ENCODE measurements around the gene SUOX. TPM values are rescaled to one million over a fixed set of nuclear protein-coding genes. Genes with fewer than 3 reads are reported as not detected.
A peak's percentile ranks its signal among the peaks of the same experiment; 100 is the strongest.

Gene SUOX
- total RNA-seq (10 to 100 TPM; 13.1 to 29.1 (median 19.8) TPM), polyA plus RNA-seq (1 to 10 TPM; 6.0 to 8.1 (median 6.1) TPM)
- long read RNA-seq, donor 1, partial matches to known transcripts: 9 of 18 reads
- long read RNA-seq, donor 1, other reads (novel, unspliced or antisense): 0 of 18 reads
- long read RNA-seq, donor 2, partial matches to known transcripts: 0 of 3 reads
- long read RNA-seq, donor 2, other reads (novel, unspliced or antisense): 0 of 3 reads

GRCh38 chr12:55996715-55997534 lies at the start of gene SUOX:
Gene SUOX (plus strand): TSS chr12:55997276. CDS start chr12:56002222, 4,946 bp downstream.
- intact Hi-C loops (cut with DNase I; ENCODE audit: low total_unique reads): loop anchor here (5.0 kb wide), 1 partner anchor 45 kb away; the partner anchor contains the start of gene RPS26
- peaks cover 0 to 35% (median 23%) of the 10 kb centered on the region in 6 donors for H3K4me1 ChIP-seq
- WGBS, 5 donors: 2 to 6% (median 4%) methylated on average over 27 of the region's 27 CpGs
- H3K27ac ChIP-seq: peak within 1 kb of the TSS in 7 of 8 donors; percentile 65 to 88 (median 85)
- H3K27me3 ChIP-seq (replicated peaks in 1 of 7): no peaks in the 10 kb centered on the region
- peak within 1 kb of the TSS; percentile 28 to 78 (median 52) for H3K4me3 ChIP-seq
- peaks cover 0 to 50% (median 31%) of the 10 kb centered on the region in 6 donors for H3K36me3 ChIP-seq
- DNase-seq: peak; percentile 97
- H3K9me3 ChIP-seq: no peaks in the 10 kb centered on the region
- TF ChIP-seq POLR2A (IDR thresholded peaks at IDR 0.05) (no peak), POLR2AphosphoS5 (IDR thresholded peaks at IDR 0.05) (peak; percentile 85 to 87 (median 87))

- intact Hi-C loops (cut with DNase I; ENCODE audit: low total_unique reads): no loop called here
- Histone ChIP-seq H3K9me3 (no peaks in the 10 kb centered on the region), H3K4me1 (no peaks in the 10 kb centered on the region), H3K36me3 (peaks cover 5 to 55% (median 38%) of the 10 kb centered on the region in 6 donors), H3K4me3 (no peak overlapping the region), H3K27ac (no peak overlapping the region), H3K27me3 (replicated peaks in 1 of 7) (no peaks in the 10 kb centered on the region)
- 88 to 93% (median 89%) methylated on average over 4 of the region's 4 CpGs for WGBS, 5 donors
- peak; percentile 46 to 77 (median 54) for TF ChIP-seq POLR2AphosphoS5 (IDR thresholded peaks at IDR 0.05)
- TF ChIP-seq CTCF (IDR thresholded peaks at IDR 0.05 in 8 of 11, conservative IDR thresholded peaks at IDR 0.05 in 3 of 11): no peak
- TF ChIP-seq POLR2A (IDR thresholded peaks at IDR 0.05): no peak
- no peak for DNase-seq
These were observed 41.7 kb upstream of the SUOX start for GRCh38 chr12:55955344-55955743.

GRCh38 chr12:55955800-55956508 lies 41.1 kb upstream of the SUOX start:
- H3K27ac ChIP-seq: no peak overlapping the region
- 86 to 92% (median 88%) methylated on average over 4 to 6 of the region's 6 CpGs for WGBS, 5 donors
- peaks cover 5 to 49% (median 34%) of the 10 kb centered on the region in 6 donors for H3K36me3 ChIP-seq
- TF ChIP-seq POLR2A (IDR thresholded peaks at IDR 0.05): no peak
- peak in 1 of 11 experiments; percentile 28 for TF ChIP-seq CTCF (IDR thresholded peaks at IDR 0.05 in 8 of 11, conservative IDR thresholded peaks at IDR 0.05 in 3 of 11)
- TF ChIP-seq POLR2AphosphoS5 (IDR thresholded peaks at IDR 0.05): peak in 1 of 3 donors; percentile 56
- intact Hi-C loops (cut with DNase I; ENCODE audit: low total_unique reads): no loop called here
- no peaks in the 10 kb centered on the region for H3K27me3 ChIP-seq (replicated peaks in 1 of 7)
- no peak for DNase-seq
- H3K9me3 ChIP-seq: no peaks in the 10 kb centered on the region
- H3K4me1 ChIP-seq: no peaks in the 10 kb centered on the region
- H3K4me3 ChIP-seq: no peak overlapping the region

GRCh38 chr12:55957106-55957859 lies 39.8 kb upstream of the SUOX start:
- DNase-seq: no peak
- no peaks in the 10 kb centered on the region for H3K27me3 ChIP-seq (replicated peaks in 1 of 7)
- TF ChIP-seq POLR2A (IDR thresholded peaks at IDR 0.05) (no peak), POLR2AphosphoS5 (IDR thresholded peaks at IDR 0.05) (peak in 2 of 3 donors; percentile 31 to 38)
- H3K4me3 ChIP-seq: no peak overlapping the region
- H3K36me3 ChIP-seq: peaks cover 0 to 36% (median 22%) of the 10 kb centered on the region in 6 donors
- intact Hi-C loops (cut with DNase I; ENCODE audit: low total_unique reads): no loop called here
- H3K9me3 ChIP-seq: no peaks in the 10 kb centered on the region
- WGBS, 5 donors: 79 to 93% (median 84%) methylated on average over 3 to 5 of the region's 5 CpGs
- H3K27ac ChIP-seq: peak overlapping the region in 1 of 8 donors; percentile 3
- H3K4me1 ChIP-seq: no peaks in the 10 kb centered on the region
